Measurements from ENCODE around the gene FAM83F.
A peak's percentile ranks its signal among the peaks of the same experiment; 100 is the strongest.
"Not testable (repeated sequence)": the region's sequence is repeated elsewhere in the genome, so short reads cannot be mapped to it uniquely, and the experiment has no call there.

The FAM83F gene

DNA sequence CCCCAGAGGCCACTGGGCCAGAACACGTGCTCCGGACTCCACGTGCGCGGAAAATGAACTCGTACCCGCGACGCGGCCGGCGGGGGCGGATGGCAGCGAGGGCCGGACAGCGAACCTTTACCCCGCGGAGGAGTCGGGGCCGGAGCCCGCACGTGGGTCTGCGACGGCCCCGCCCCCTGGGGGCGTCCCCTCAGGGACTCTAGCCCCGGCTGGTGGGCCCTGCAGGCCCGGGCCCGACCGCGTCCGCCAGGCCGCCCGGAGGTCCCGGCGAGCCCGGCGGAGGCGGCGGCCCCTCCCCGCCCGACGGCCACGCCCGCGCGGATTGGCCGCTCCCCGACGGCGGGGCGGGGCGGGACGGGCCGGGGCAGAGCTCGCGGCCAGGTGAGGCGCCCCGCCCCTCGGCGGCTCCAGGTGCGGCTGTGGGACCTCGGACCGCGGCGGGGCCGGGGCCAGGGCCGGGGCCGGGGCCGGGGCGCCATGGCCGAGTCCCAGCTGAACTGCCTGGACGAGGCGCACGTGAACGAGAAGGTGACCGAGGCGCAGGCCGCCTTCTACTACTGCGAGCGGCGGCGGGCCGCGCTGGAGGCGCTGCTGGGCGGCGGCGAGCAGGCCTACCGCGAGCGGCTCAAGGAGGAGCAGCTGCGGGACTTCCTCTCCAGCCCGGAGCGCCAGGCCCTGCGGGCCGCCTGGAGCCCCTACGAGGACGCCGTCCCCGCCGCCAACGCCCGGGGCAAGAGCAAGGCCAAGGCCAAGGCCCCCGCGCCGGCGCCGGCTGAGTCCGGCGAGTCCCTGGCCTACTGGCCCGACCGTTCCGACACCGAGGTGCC is at the start of gene FAM83F:
Gene FAM83F, plus strand, starts transcription at position 389 of the 827 bp plus-strand sequence. Its CDS starts 89 bp downstream, at position 478.
- DNase-seq (ENCODE audit: low spot score): peak; percentile 81
- TF ChIP-seq, protein P1, sequence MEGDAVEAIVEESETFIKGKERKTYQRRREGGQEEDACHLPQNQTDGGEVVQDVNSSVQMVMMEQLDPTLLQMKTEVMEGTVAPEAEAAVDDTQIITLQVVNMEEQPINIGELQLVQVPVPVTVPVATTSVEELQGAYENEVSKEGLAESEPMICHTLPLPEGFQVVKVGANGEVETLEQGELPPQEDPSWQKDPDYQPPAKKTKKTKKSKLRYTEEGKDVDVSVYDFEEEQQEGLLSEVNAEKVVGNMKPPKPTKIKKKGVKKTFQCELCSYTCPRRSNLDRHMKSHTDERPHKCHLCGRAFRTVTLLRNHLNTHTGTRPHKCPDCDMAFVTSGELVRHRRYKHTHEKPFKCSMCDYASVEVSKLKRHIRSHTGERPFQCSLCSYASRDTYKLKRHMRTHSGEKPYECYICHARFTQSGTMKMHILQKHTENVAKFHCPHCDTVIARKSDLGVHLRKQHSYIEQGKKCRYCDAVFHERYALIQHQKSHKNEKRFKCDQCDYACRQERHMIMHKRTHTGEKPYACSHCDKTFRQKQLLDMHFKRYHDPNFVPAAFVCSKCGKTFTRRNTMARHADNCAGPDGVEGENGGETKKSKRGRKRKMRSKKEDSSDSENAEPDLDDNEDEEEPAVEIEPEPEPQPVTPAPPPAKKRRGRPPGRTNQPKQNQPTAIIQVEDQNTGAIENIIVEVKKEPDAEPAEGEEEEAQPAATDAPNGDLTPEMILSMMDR (IDR thresholded peaks at IDR 0.05; ENCODE audit: extremely low read depth, insufficient read depth, missing control alignments): no peak
- in situ Hi-C loops (cut with MboI; ENCODE audit: low pct_unique_long_range_greater_than_20kb, low sequenced_read_pairs, unreplicated experiment): no loop called here

DNA sequence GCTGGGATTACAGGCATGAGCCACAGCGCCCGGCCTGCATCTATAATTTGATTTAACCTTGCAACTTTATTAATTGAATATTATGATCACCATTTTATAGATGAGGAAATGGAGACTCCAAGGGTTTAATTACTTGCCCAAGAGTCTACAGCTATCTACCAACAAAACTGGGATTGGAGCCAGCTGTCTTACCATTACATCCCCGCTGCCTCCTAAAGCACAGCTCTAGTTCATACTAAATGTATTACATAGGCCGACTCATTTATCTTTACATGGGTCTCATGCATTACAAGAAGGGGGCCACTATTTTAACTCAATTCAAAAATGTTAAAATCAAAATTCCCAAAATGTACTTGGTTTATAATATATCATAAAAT is 48.6 kb upstream of the FAM83F start:
- in situ Hi-C loops (cut with MboI; ENCODE audit: low pct_unique_long_range_greater_than_20kb, low sequenced_read_pairs, unreplicated experiment): no loop called here
- no peak for DNase-seq (ENCODE audit: low spot score)
- TF ChIP-seq, protein P1 (IDR thresholded peaks at IDR 0.05; ENCODE audit: extremely low read depth, insufficient read depth, missing control alignments): no peak

DNA sequence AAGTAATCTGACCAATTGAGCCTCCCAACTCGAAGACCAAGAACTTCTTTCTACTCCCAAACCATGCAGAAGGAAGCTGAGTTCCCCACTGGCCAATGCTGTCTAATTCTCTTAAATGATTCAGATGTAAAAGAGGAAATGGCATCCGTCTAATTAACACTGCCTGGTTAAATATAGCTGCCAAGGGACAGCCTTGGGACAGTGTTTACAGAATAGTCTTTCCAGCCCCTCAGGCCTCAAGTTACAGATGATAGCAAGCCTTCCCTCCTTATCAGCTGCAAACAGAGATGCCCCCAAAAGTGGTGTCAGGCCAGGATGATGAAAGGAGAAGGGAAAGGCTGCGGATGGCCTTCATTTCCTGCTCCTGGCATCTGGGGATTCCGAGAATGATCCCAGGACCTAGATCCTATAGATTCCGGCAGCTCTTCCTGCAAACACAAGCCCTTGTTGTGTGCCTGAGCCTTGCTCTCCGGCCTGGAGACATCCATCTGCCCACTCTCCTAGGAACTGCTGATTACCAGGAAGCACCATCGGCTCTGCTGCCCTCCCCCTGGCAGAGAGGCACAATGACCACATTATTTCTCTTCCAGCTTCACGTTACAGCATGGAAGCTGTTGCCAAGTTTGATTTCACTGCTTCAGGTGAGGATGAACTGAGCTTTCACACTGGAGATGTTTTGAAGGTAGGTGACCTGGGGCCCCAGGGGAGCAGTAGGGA is 48.1 kb upstream of the FAM83F start:
- in situ Hi-C loops (cut with MboI; ENCODE audit: low pct_unique_long_range_greater_than_20kb, low sequenced_read_pairs, unreplicated experiment): no loop called here
- TF ChIP-seq, protein P1 (IDR thresholded peaks at IDR 0.05; ENCODE audit: extremely low read depth, insufficient read depth, missing control alignments): no peak
- no peak for DNase-seq (ENCODE audit: low spot score)

DNA sequence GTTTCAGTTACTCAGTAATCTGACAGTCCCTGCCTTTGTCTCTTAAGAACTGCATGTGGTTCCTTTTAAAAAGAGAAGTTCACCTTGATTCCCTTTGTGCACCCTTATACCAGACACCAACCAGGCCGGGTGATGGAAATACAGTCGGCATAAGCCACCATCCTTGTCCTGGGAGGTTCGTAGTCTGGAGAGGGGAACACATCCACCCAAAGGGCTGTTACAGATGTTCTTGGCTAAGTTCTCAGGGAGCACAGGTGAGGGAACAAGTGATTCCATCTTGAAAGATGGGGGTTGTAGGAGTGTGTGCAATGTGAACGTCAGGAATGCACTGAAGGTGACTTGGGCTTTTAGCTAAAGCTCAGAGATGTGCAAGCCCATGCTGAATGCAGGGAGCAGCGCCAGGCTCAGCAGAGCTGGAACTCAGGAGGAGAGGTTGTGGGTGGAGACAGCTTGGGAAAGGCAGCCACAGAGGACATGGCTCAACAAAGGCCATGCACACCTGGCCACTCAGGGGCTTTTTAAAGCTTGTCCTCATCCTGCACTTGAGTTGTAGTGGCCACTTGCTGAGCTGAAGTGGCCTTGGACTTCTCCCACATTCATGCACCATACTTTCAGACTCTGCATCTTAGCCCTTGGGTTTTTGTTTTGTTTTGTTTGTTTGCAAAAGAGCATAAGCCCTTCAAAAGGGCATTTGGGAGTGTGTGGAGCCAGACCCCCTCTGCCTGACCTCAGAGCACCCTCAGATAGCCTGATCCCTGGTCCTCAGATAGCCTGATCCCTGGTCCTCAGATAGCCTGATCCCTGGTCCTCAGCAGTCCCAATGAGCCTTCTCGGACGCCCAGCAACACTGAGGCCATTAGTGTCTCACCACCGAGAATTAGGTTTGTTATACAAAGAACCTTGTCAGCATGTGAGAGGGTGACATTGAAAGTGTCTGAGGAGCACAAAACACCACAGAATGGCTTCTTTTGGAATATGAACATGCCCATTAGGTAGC is 47.2 kb upstream of the FAM83F start:
- in situ Hi-C loops (cut with MboI; ENCODE audit: low pct_unique_long_range_greater_than_20kb, low sequenced_read_pairs, unreplicated experiment): no loop called here
- no peak for DNase-seq (ENCODE audit: low spot score)
- TF ChIP-seq, protein P1 (IDR thresholded peaks at IDR 0.05; ENCODE audit: extremely low read depth, insufficient read depth, missing control alignments): no peak

DNA sequence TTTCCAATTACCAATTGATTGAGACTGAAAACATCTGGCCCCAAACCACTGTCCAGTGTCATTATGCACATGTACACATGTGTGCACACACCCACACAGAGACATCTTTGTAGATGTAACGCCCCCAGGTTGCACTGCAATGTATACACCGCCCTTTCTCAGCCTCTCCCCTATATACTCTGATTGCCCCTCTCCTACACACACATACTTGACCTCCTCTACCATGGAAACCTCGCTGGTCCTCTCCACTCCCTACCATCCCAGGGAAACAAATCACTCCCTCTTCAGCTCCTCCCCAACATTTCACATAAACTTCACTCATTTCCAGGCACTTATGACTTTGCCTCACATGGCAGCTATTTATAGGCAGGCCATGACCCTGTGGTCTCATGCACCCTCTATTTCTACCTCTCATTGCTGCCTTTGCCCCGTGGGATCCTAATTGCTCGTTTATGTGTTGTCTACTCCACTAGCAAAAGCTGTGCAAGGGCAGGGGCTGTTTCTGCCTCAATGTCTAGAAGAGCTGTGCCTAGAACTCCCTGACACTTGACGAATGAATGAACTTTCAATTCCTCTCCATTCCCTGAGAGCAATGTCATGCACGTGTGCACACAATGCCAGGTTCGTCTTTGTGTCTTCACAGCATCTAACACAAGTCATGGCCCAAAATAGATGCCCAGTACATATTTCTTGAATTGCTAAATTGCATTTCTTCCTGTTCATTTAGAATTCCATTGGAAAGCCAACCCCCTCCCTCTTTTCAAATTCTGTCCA is 44.6 kb upstream of the FAM83F start:
- TF ChIP-seq, protein P1 (IDR thresholded peaks at IDR 0.05; ENCODE audit: extremely low read depth, insufficient read depth, missing control alignments): no peak
- in situ Hi-C loops (cut with MboI; ENCODE audit: low pct_unique_long_range_greater_than_20kb, low sequenced_read_pairs, unreplicated experiment): no loop called here
- DNase-seq (ENCODE audit: low spot score): no peak

DNA sequence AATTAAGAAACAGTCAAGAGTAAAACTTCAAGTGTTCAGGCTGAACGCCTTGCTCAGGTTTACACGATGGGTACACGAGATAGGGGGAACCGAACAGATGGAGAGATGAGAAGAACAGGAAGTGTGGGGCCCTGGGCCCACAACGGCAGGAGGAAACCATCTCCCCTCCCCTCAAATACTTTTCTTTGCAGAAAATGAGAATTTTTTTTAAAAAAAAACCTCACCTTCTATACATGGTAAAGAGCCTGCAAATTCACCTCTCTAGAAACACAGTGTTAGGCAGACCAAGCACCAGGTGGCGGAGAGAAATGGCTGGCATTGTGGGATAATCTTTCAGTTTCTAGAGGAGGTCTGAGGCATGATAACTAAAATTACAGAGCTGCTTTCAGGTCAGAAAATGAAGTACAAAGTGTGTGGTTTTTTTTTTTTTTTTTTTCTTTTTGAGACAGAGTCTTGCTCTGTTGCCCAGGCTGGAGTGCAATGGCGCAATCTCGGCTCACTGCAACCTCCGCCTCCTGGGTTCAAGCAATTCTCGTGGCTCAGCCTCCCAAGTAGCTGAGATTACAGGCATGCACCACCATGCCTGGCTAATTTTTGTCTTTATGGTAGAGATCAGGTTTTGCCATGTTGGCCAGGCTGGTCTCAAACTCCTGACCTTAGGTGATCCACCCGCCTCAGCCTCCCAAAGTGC is 43.0 kb upstream of the FAM83F start:
- in situ Hi-C loops (cut with MboI; ENCODE audit: low pct_unique_long_range_greater_than_20kb, low sequenced_read_pairs, unreplicated experiment); DNase-seq (ENCODE audit: low spot score): not testable (repeated sequence)

Measured in GM13977 (cell line).